Measurements from ENCODE around the gene NTN3. TPM values are rescaled to one million over a fixed set of nuclear protein-coding genes. Genes with fewer than 3 reads are reported as not detected.

The NTN3 gene
- total RNA-seq, 1 donor from 2014 or later = not detected

DNA sequence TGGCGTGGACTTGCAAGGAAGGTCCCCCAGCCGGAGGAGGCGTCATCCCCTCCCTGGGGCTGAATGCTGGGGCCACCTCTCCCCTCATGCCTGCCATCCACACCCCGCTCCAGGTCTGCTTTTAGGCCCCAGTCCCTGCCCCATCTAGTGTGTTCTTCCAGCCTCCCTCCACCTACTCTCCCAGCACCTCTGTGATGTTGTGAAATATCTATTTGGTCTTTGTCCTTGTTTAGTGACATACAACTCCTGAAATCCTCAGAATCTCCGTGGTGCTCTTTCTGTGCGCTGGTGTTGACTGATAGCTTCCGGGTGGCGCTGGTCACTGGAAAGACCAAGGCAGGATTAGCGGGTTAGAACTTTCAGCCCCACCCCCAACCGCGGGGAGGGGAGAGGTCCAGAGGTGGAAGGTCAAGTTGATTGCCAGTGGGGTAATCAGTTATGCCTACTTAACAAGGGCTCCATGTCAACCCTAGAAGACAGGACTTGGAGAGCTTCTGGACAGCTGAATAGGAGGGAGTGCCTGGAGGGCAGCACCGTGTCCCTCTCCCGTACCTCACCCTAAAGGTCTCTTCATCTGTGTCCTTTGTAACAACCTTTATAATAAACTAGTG, 13.9 kb downstream of the NTN3 start:
- Histone ChIP-seq H3K27ac (no peak overlapping the region), H3K4me1 (peaks cover 52% of the 10 kb centered on the region), H3K9me3 (no peaks in the 10 kb centered on the region), H3K36me3 (no peaks in the 10 kb centered on the region), H3K27me3 (no peaks in the 10 kb centered on the region), H3K4me3 (no peak overlapping the region)
- ATAC-seq (no peak), DNase-seq (no peak)
- intact Hi-C loops (cut with DNase I) = no loop called here
- TF ChIP-seq, protein P1, sequence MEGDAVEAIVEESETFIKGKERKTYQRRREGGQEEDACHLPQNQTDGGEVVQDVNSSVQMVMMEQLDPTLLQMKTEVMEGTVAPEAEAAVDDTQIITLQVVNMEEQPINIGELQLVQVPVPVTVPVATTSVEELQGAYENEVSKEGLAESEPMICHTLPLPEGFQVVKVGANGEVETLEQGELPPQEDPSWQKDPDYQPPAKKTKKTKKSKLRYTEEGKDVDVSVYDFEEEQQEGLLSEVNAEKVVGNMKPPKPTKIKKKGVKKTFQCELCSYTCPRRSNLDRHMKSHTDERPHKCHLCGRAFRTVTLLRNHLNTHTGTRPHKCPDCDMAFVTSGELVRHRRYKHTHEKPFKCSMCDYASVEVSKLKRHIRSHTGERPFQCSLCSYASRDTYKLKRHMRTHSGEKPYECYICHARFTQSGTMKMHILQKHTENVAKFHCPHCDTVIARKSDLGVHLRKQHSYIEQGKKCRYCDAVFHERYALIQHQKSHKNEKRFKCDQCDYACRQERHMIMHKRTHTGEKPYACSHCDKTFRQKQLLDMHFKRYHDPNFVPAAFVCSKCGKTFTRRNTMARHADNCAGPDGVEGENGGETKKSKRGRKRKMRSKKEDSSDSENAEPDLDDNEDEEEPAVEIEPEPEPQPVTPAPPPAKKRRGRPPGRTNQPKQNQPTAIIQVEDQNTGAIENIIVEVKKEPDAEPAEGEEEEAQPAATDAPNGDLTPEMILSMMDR (IDR thresholded peaks at IDR 0.05) = no peak

DNA sequence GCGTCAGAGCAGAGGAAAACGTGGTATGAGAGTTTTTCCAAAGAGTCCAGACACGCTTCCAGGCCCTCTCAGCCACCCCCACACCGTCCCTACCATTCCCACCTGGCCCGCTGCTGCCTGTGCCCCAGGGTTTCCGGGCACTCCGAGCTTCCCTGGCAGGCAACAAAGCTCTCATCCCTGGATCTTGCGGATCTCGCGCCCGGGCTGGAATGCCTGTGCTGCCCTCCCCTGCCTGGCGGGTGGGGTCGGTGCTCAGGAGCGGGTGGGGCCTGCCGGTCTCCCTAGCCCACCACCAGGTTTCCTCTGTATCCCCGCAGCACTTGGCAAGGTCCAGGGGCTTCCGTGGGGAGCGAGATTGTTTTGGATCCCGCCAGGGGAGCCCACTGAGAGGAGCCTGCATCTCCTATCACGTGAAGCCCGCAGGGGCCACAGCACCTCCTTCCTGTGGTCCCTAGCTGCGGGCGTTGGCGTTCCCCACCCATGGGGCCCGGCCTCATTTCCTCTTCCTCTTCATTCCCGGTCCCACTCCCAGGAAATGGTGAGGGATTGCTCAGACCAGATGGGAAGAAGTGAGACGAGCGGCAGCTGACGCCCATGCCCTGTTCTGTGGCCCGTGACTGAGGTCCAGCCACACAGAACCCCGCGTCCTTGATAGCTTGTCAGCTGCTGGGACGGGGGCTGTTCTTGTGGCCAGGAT, 14.9 kb downstream of the NTN3 start:
- peaks cover 47% of the 10 kb centered on the region for H3K4me1 ChIP-seq
- intact Hi-C loops (cut with DNase I) = no loop called here
- peaks cover 3% of the 10 kb centered on the region for H3K36me3 ChIP-seq
- H3K27me3 ChIP-seq = no peaks in the 10 kb centered on the region
- no peaks in the 10 kb centered on the region for H3K9me3 ChIP-seq
- no peak overlapping the region for H3K4me3 ChIP-seq
- ATAC-seq (no peak), DNase-seq (no peak)
- H3K27ac ChIP-seq = no peak overlapping the region
- TF ChIP-seq, protein P1 (IDR thresholded peaks at IDR 0.05) = no peak

DNA sequence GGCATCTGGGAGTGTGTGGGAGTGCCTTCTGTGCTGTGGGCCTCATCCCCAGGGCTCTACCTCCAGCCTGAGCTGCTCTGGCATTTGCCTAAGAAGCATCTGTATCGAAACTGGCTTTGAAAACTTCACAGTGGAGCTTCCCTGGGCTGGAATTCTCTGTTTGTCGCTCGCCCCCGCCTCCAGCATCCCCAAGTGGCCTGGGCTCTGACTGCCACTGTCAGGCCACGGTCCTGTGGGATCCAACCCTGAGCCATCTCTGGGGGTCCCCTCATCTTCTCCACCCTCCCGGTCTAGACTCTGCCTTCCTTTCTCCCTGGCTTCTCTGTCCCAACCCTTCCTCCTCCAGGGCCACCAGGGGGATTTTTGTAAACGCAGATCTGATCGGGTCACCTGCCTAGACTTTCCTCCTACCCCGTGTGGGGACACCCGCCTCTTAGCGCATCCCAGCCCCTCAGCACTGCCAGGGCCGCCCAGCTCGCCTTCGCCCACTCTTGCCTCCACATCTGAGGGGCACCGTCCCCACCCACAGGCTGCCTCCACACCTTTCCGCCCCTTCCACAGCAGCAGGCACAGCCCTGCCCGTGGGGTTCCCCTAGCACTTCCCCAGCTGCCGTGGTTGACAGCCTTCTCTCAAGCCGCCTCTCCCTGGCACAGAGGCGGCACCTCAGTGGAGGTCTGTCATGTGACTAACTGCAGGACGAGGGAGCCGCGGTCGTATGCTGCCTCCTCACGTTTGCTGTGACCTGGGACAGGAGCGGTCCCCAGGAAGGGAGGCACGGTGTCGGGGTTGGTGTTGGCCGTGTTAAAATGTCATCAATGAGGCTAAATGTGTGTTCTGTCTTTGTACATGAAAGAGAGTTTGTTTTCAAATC, 15.8 kb downstream of the NTN3 start:
- peak; percentile 81 for ATAC-seq
- no peak overlapping the region for H3K27ac ChIP-seq

DNA sequence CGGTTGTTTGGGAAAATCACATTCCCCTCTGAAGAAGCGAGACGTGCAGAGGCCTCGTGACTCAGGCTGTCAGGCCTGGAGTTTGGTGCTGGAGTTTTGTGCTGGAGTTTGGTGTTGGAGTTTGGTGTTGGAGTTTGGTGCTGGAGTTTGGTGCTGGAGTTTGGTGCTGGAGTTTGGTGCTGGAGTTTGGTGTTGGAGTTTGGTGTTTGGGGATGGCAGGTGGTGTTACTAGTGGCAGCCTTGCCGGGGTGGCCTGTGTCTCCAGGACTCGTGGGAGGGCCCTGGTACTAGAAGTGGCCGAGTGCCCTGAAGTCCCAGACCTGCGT, 16.4 kb downstream of the NTN3 start:
- Histone ChIP-seq H3K9me3 (no peaks in the 10 kb centered on the region), H3K36me3 (peaks cover 3% of the 10 kb centered on the region), H3K27ac (no peak overlapping the region), H3K4me1 (peaks cover 35% of the 10 kb centered on the region), H3K27me3 (no peaks in the 10 kb centered on the region), H3K4me3 (no peak overlapping the region)
- DNase-seq = no peak
- no peak for ATAC-seq
- TF ChIP-seq, protein P1 (IDR thresholded peaks at IDR 0.05) = no peak
- intact Hi-C loops (cut with DNase I) = no loop called here

More for the DNA sequence above, 15.8 kb downstream of the NTN3 start:
- H3K4me1 ChIP-seq = peaks cover 40% of the 10 kb centered on the region
- intact Hi-C loops (cut with DNase I) = no loop called here
- H3K36me3 ChIP-seq = peaks cover 3% of the 10 kb centered on the region
- no peak overlapping the region for H3K4me3 ChIP-seq
- TF ChIP-seq, protein P1 (IDR thresholded peaks at IDR 0.05) = peak; percentile 28
- no peaks in the 10 kb centered on the region for H3K27me3 ChIP-seq
- DNase-seq = peak; percentile 88
- H3K9me3 ChIP-seq = no peaks in the 10 kb centered on the region

DNA sequence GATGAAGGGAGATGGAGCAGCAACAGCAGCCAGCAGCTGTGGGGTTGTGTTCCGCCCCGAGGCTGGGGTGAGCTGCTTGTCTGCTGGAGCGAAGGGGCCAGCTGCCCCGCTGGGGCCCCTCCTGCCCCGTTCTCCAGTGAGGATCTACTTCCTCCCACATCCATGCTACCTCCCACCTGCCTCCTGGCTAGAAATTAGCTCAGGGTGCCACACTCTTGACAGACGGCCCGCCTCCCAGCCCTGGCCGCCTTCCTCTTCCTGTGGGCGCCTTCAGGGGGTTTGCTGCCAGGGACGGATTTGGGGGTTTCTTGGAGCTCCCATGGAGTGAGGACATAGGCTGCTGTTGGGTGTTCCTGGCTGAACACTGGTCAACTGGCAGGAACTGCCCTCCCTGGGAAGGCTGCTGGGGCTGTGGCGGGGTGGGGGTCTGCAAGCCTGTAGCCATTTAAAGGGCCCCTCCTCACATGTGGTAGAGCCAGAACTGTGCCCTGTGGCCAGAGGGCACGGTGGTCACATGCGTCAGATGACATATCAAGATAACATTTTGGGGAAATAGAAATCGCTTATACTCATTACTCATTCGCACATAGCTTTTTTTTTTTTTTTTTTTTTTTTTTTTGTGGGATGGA, 16.9 kb downstream of the NTN3 start:
- Histone ChIP-seq H3K4me1 (peaks cover 30% of the 10 kb centered on the region), H3K9me3 (no peaks in the 10 kb centered on the region), H3K27ac (no peak overlapping the region), H3K27me3 (no peaks in the 10 kb centered on the region), H3K4me3 (no peak overlapping the region), H3K36me3 (peaks cover 3% of the 10 kb centered on the region)
- ATAC-seq = peak; percentile 7
- no peak for DNase-seq
- intact Hi-C loops (cut with DNase I) = no loop called here
- TF ChIP-seq, protein P1 (IDR thresholded peaks at IDR 0.05) = no peak
